K562 (cell line): ENCODE measurements around the gene RNF44. TPM values are rescaled to one million over a fixed set of nuclear protein-coding genes. Genes with fewer than 3 reads are reported as not detected.
A peak's percentile ranks its signal among the peaks of the same experiment; 100 is the strongest.

Experiments used
- CREB1 ChIP-seq, 2 experiments: sonication (generic) in 1 of 2; formaldehyde crosslinking in 1 of 2; IDR thresholded peaks; 2 replicates each; pipeline versions ENCODE4 v1.6.1 to v1.8.0; 2012 to 2022; ENCODE audit warnings: inconsistent platforms in 1 of 2, mild to moderate bottlenecking in 1 of 2, missing genetic modification reagents in 1 of 2, moderate library complexity in 1 of 2
- ELF4 ChIP-seq: fragments of 450-650 bp; formaldehyde crosslinking; IDR thresholded peaks from 2 replicates; pipeline ENCODE4 v1.4.0; 2022; ENCODE audit warnings: missing genetic modification characterization
- EP400 ChIP-seq: fragments of 450-650 bp; IDR thresholded peaks from 2 replicates; pipeline ENCODE4 v1.6.1; 2017; ENCODE audit warnings: antibody characterized with exemption, mild to moderate bottlenecking, moderate library complexity
- FOXK2 ChIP-seq, 2 experiments: fragments of 450-650 bp; IDR thresholded peaks in 1 of 2; conservative IDR thresholded peaks in 1 of 2; 2 replicates each; pipeline ENCODE4 v1.6.1; 2016; ENCODE audit warnings: low read depth in 2 of 2, mild to moderate bottlenecking in 1 of 2
- HMG20A ChIP-seq: fragments of 450-650 bp; formaldehyde crosslinking; conservative IDR thresholded peaks from 2 replicates; pipeline ENCODE4 v1.4.0; 2020; ENCODE audit warnings: mild to moderate bottlenecking, mixed read lengths
- JUND ChIP-seq, 2 experiments: IDR thresholded peaks; 2 replicates in 1 of 2; 3 replicates in 1 of 2; pipeline ENCODE4 v1.6.1; 2011; ENCODE audit warnings: borderline replicate concordance in 2 of 2, low read depth in 2 of 2, low read length in 2 of 2, improper control_type of control experiment in 1 of 2, missing biosample characterization in 1 of 2, missing genetic modification characterization in 1 of 2, missing genetic modification reagents in 1 of 2
- KHSRP ChIP-seq: fragments of 450-650 bp; IDR thresholded peaks from 2 replicates; pipeline ENCODE4 v1.6.1; 2017
- KLF10 ChIP-seq: fragments of 250-450 bp; sonication (Bioruptor Pico); IDR thresholded peaks from 2 replicates; pipeline ENCODE4 v1.6.1; 2021; ENCODE audit warnings: matching md5 sums
- MECOM ChIP-seq: fragments of 250-450 bp; sonication (Bioruptor Pico); IDR thresholded peaks from 2 replicates; pipeline ENCODE4 v1.8.0; 2022; ENCODE audit warnings: inconsistent platforms
- MEF2D ChIP-seq: conservative IDR thresholded peaks from 2 replicates; pipeline ENCODE4 v1.6.1; 2016; ENCODE audit warnings: low read depth, missing genetic modification characterization, missing compliant biosample characterization
- MIER1 ChIP-seq: fragments of 450-650 bp; IDR thresholded peaks from 2 replicates; pipeline ENCODE4 v1.6.1; 2016; ENCODE audit warnings: antibody characterized with exemption, mild to moderate bottlenecking, low read depth
- POLR2AphosphoS5 ChIP-seq: IDR thresholded peaks from 2 replicates; pipeline ENCODE4 v1.6.1; 2011; ENCODE audit warnings: mild to moderate bottlenecking, low read depth, low read length, moderate library complexity; ENCODE audit not compliant: control insufficient read depth, insufficient read depth
- RBM15 ChIP-seq: fragments of 200-400 bp; formaldehyde crosslinking; IDR thresholded peaks from 2 replicates; pipeline ENCODE4 v1.6.1; 2018; ENCODE audit warnings: mild to moderate bottlenecking, low read length, moderate library complexity; ENCODE audit not compliant: insufficient read depth
- SRF ChIP-seq, 2 experiments: fragments of 250-450, 450-650 bp in 1 of 2; sonication (Bioruptor Pico) in 1 of 2; sonication (generic) in 1 of 2; formaldehyde crosslinking; IDR thresholded peaks; 2 replicates each; pipeline versions ENCODE4 v1.5.0 to v1.5.1; 2020 to 2022; ENCODE audit warnings: mild to moderate bottlenecking in 1 of 2, missing genetic modification reagents in 1 of 2
- TBL1XR1 ChIP-seq, 2 experiments: IDR thresholded peaks; 2 replicates each; pipeline ENCODE4 v1.6.1; 2012; ENCODE audit warnings: improper control_type of control experiment in 2 of 2, low read length in 2 of 2, mild to moderate bottlenecking in 1 of 2
- ZFP30 ChIP-seq: fragments of 250-450 bp; sonication (Bioruptor Pico); IDR thresholded peaks from 2 replicates; pipeline ENCODE4 v1.8.0; 2022; ENCODE audit warnings: moderate library complexity, mild to moderate bottlenecking, inconsistent platforms, borderline replicate concordance
- ZFP36 ChIP-seq: fragments of 150-350 bp; IDR thresholded peaks from 2 replicates; pipeline ENCODE4 v1.6.1; 2018; ENCODE audit warnings: low read length, low read depth; ENCODE audit not compliant: partially characterized antibody
- ZNF121 ChIP-seq: sonication (generic); formaldehyde crosslinking; conservative IDR thresholded peaks from 2 replicates; pipeline ENCODE4 v1.8.0; 2022; ENCODE audit warnings: missing genetic modification reagents
- ZNF197 ChIP-seq: fragments of 200-800 bp; sonication (Bioruptor generic); IDR thresholded peaks from 2 replicates; pipeline ENCODE4 v1.6.1; 2016; ENCODE audit warnings: low read depth, missing genetic modification characterization, missing compliant biosample characterization
- ZNF316 ChIP-seq: fragments of 450-650 bp; IDR thresholded peaks from 2 replicates; pipeline ENCODE4 v1.6.1; 2016
- ZZZ3 ChIP-seq: fragments of 450-650 bp; IDR thresholded peaks from 2 replicates; pipeline ENCODE4 v1.6.1; 2016; ENCODE audit warnings: antibody characterized with exemption, mild to moderate bottlenecking, moderate library complexity
- polyA plus RNA-seq, 8 experiments: library from polyadenylated mRNA; depleted of rRNA in 4 of 8; stranded (reverse) in 5 of 8; unstranded in 3 of 8; fragments of >200 nt; fragmentation: Nextera tagmentation in 2 of 8; fragmentation: Illumina TruSeq in 1 of 8; extraction: Ambion mirVana in 2 of 8; extraction: Trizol in 1 of 8; gene quantifications; 2 replicates each; pipeline versions ENCODE4 v1.2.1 to v1.2.3, GENCODE V29; 2011 to 2014; ENCODE audit warnings: inconsistent platforms in 1 of 8, missing spikeins in 1 of 8
- total RNA-seq, 7 experiments: library from RNA; depleted of rRNA in 6 of 7; stranded (reverse); fragments of >200 nt in 6 of 7; fragmentation: Illumina TruSeq in 2 of 7; extraction: Trizol in 2 of 7; gene quantifications; 2 replicates each; pipeline versions ENCODE4 v1.2.1 to v1.2.3, GENCODE V29; 2011 to 2021; ENCODE audit warnings: low replicate concordance in 1 of 7
- TF ChIP-seq, protein P1 (sequence below), 3 experiments: IDR thresholded peaks in 2 of 3; conservative IDR thresholded peaks in 1 of 3; 2 replicates each; pipeline ENCODE4 v1.5.1; 2011 to 2012; ENCODE audit warnings: low read length in 3 of 3, mild to moderate bottlenecking in 3 of 3, control low read depth in 2 of 3, improper control_type of control experiment in 1 of 3, inconsistent platforms in 1 of 3, low read depth in 1 of 3, mixed read lengths in 1 of 3, moderate library complexity in 1 of 3; ENCODE audit not compliant: insufficient read depth in 2 of 3
- TF ChIP-seq, protein P2 (sequence below): fragments of 450-650 bp; conservative IDR thresholded peaks from 2 replicates; pipeline ENCODE4 v1.6.1; 2016; ENCODE audit warnings: missing genetic modification characterization, low read depth, mild to moderate bottlenecking, control low read depth, missing compliant biosample characterization
- TF ChIP-seq, protein P3 (sequence below): sonication (generic); formaldehyde crosslinking; IDR thresholded peaks from 2 replicates; pipeline ENCODE4 v1.8.1; 2022; ENCODE audit warnings: missing genetic modification reagents

RNF44 gene
- total and polyA plus RNA-seq, 9 of the 15 experiments (the other 6 are each of a cell fraction or from before 2014, with no cell fraction given): 1.6 to 82.6 (median 7.4) TPM

DNA sequence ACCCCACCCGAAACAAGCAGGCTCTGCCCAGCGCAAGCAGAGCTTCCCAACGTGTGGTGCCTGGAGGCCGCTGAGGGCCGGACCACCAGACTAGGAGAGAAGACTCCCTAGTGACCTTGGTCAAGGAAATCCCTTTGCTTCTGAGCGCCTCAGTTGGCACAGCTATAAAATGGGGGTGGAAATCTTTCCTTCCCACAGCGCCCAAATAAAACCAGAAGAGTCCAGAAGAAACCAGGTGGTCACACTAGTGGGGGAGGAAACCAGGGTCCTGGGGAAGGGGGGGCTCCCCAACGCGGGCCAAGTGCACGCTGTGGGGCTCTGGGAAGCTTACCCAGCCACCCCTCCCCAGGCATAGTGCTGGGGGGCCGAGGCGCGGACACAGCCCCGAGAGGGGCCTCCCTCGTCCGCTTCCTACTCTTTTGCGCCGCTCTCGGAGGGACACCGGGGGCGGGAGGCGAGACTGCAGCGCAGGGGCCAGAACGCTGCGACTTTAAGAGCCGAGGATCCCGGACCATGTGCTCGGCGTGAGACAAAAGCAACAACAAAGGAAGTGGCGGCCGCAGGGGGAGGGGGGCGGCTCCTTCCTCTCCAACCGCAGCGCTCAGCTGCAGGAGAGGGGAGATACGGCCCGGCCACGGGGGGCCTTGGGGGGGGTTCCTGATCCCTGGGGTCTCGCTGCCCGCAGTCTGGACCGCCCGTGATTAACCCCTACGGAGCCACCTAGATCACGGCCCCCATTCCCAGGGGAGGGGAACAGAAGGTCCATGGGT lies 885 bp downstream of the RNF44 start (continued):
- no peak for TF ChIP-seq ZNF197 (CRISPR knock-in tag)
- no peak for TF ChIP-seq POLR2AphosphoS5
- TF ChIP-seq, protein P1, sequence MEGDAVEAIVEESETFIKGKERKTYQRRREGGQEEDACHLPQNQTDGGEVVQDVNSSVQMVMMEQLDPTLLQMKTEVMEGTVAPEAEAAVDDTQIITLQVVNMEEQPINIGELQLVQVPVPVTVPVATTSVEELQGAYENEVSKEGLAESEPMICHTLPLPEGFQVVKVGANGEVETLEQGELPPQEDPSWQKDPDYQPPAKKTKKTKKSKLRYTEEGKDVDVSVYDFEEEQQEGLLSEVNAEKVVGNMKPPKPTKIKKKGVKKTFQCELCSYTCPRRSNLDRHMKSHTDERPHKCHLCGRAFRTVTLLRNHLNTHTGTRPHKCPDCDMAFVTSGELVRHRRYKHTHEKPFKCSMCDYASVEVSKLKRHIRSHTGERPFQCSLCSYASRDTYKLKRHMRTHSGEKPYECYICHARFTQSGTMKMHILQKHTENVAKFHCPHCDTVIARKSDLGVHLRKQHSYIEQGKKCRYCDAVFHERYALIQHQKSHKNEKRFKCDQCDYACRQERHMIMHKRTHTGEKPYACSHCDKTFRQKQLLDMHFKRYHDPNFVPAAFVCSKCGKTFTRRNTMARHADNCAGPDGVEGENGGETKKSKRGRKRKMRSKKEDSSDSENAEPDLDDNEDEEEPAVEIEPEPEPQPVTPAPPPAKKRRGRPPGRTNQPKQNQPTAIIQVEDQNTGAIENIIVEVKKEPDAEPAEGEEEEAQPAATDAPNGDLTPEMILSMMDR (IDR thresholded peaks at IDR 0.05 in 2 of 3, conservative IDR thresholded peaks at IDR 0.05 in 1 of 3; ENCODE audit: insufficient read depth in 2 of 3, low read depth in 1 of 3, low read length in 3 of 3): 0 out of 6 replicates have a peak, but pooled peaks of 1 of the 3 experiments have one; percentile 1
- TF ChIP-seq, protein P2, sequence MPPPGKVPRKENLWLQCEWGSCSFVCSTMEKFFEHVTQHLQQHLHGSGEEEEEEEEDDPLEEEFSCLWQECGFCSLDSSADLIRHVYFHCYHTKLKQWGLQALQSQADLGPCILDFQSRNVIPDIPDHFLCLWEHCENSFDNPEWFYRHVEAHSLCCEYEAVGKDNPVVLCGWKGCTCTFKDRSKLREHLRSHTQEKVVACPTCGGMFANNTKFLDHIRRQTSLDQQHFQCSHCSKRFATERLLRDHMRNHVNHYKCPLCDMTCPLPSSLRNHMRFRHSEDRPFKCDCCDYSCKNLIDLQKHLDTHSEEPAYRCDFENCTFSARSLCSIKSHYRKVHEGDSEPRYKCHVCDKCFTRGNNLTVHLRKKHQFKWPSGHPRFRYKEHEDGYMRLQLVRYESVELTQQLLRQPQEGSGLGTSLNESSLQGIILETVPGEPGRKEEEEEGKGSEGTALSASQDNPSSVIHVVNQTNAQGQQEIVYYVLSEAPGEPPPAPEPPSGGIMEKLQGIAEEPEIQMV: no peak
- TF ChIP-seq FOXK2 (conservative IDR thresholded peaks at IDR 0.05 in 1 of 2, IDR thresholded peaks at IDR 0.05 in 1 of 2; ENCODE audit: low read depth in 2 of 2): peak; percentile 94 to 97
- TF ChIP-seq ZFP36: no peak
- no peak for TF ChIP-seq RBM15
- no peak for TF ChIP-seq MIER1
- TF ChIP-seq ZNF316: no peak
- TF ChIP-seq, protein P3, sequence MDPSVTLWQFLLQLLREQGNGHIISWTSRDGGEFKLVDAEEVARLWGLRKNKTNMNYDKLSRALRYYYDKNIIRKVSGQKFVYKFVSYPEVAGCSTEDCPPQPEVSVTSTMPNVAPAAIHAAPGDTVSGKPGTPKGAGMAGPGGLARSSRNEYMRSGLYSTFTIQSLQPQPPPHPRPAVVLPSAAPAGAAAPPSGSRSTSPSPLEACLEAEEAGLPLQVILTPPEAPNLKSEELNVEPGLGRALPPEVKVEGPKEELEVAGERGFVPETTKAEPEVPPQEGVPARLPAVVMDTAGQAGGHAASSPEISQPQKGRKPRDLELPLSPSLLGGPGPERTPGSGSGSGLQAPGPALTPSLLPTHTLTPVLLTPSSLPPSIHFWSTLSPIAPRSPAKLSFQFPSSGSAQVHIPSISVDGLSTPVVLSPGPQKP (CRISPR knock-in tag): no peak
- TF ChIP-seq CREB1 (IDR thresholded peaks at IDR 0.05): no peak
- TF ChIP-seq CREB1 (CRISPR knock-in tag; IDR thresholded peaks at IDR 0.05): no peak
- peak; percentile 91 for TF ChIP-seq EP400
- no peak for TF ChIP-seq ZNF121
- no peak for TF ChIP-seq KLF10 (CRISPR knock-in tag)
- TF ChIP-seq MECOM (CRISPR knock-in tag): no peak
- no peak for TF ChIP-seq ZFP30
- TF ChIP-seq KHSRP: no peak
- no peak for TF ChIP-seq TBL1XR1 (IDR thresholded peaks at IDR 0.05; ENCODE audit: low read length in 2 of 2)
- TF ChIP-seq JUND (IDR thresholded peaks at IDR 0.05; ENCODE audit: borderline replicate concordance, low read depth, low read length): no peak
- no peak; the same call in 2 of the 3 replicates for TF ChIP-seq JUND (tag; IDR thresholded peaks at IDR 0.05; ENCODE audit: borderline replicate concordance, low read depth, low read length)
- no peak for TF ChIP-seq HMG20A (CRISPR knock-in tag)
- no peak for TF ChIP-seq ELF4 (CRISPR knock-in tag)
- TF ChIP-seq ZZZ3: no peak
- no peak for TF ChIP-seq MEF2D (tag)
- no peak for TF ChIP-seq SRF (CRISPR knock-in tag; IDR thresholded peaks at IDR 0.05)
